ENCODE measurements around the gene GUCD1.
A peak's percentile ranks its signal among the peaks of the same experiment; 100 is the strongest.

Gene GUCD1

DNA sequence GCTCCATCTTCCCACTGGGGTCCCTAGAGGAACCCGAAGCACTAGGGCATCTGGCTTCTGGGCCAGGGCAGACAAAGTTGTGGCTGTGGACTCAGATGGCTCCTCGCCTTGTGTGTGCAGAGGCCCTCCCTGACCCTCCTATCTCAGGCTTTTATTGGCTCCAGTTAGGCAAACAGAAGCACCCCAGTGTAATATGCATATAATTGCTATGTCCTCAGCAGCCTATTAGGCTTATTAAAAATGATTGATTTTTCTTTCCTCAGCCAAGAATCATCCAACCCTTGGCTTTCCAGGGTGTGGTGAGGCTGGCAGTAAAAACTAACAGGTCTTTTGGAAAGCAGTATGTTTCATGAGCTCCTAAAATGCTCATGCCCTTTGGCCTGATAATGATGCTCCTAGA, 37.5 kb downstream of the GUCD1 start:
- TF ChIP-seq Cebpa-rat (IDR thresholded peaks at IDR 0.05), result no peak
- no peak overlapping the region for H3K27ac ChIP-seq
- 0 out of 2 replicates have a peak, but pooled peaks cover 9% of the 10 kb centered on the region for H4K20me1 ChIP-seq
- H3K4me3 ChIP-seq, result no peak overlapping the region
- H3K4me1 ChIP-seq, result peaks cover 93% of the 10 kb centered on the region
- peak overlapping the region; percentile 79 for H3K4me2 ChIP-seq
- no peaks in the 10 kb centered on the region for H3K36me3 ChIP-seq
- no peaks in the 10 kb centered on the region for H3K9me3 ChIP-seq
- no peak overlapping the region for H3K9ac ChIP-seq
- no peaks in the 10 kb centered on the region for H3K27me3 ChIP-seq

DNA sequence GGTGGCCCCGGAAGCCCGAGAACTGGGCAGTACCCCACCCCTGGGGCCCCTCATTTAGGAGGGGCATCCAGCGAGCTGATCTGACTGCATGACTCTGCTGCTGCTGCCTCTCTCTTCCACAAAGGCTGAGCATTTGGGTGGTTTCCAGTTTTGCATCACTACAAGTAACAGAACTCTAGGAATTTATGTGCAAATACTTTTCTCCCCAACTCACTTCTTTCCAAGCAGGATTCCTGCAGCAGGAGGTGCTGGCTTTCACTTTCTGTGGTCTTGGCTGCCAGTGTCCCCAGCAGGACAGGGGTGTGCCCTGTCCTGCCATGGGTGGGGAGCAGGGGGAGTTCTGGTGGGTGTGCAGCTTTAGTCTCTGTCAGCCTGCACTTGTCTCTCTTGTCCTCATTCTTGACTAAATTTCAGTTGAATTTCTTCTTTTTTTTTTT, 38.6 kb downstream of the GUCD1 start:
- H3K9me3 ChIP-seq, result no peaks in the 10 kb centered on the region
- no peak overlapping the region for H3K4me3 ChIP-seq
- peak overlapping the region; percentile 60 for H3K4me2 ChIP-seq
- TF ChIP-seq Cebpa-rat (IDR thresholded peaks at IDR 0.05), result no peak
- H3K9ac ChIP-seq, result no peak overlapping the region
- no peaks in the 10 kb centered on the region for H3K36me3 ChIP-seq
- peaks cover 93% of the 10 kb centered on the region for H3K4me1 ChIP-seq
- no peak overlapping the region for H3K27ac ChIP-seq
- no peaks in the 10 kb centered on the region for H3K27me3 ChIP-seq
- H4K20me1 ChIP-seq, result 0 out of 2 replicates have a peak, but pooled peaks cover 9% of the 10 kb centered on the region

DNA sequence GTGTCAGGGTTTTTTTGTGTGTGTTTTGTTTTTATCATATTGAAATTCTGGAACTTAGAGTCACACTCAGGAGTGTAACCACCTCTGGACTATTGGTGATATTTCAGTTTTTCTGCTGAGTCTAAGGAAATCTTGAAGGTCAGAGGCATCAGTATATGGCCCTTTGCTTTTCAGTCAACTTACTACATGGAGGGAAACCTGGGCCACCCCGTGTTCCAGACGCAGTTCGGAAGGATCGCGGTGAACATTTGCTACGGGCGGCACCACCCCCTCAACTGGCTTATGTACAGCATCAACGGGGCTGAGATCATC, 40.0 kb downstream of the GUCD1 start:
- H3K27ac ChIP-seq, result peak overlapping the region; percentile 14; the same call in 1 of the 2 replicates
- H3K4me3 ChIP-seq, result no peak overlapping the region
- H3K9me3 ChIP-seq, result no peaks in the 10 kb centered on the region
- H3K9ac ChIP-seq, result no peak overlapping the region
- 0 out of 2 replicates have a peak, but pooled peaks cover 9% of the 10 kb centered on the region for H4K20me1 ChIP-seq
- TF ChIP-seq Cebpa-rat (IDR thresholded peaks at IDR 0.05), result no peak
- peak overlapping the region; percentile 60 for H3K4me2 ChIP-seq
- no peaks in the 10 kb centered on the region for H3K27me3 ChIP-seq
- peaks cover 100% of the 10 kb centered on the region for H3K4me1 ChIP-seq
- no peaks in the 10 kb centered on the region for H3K36me3 ChIP-seq

DNA sequence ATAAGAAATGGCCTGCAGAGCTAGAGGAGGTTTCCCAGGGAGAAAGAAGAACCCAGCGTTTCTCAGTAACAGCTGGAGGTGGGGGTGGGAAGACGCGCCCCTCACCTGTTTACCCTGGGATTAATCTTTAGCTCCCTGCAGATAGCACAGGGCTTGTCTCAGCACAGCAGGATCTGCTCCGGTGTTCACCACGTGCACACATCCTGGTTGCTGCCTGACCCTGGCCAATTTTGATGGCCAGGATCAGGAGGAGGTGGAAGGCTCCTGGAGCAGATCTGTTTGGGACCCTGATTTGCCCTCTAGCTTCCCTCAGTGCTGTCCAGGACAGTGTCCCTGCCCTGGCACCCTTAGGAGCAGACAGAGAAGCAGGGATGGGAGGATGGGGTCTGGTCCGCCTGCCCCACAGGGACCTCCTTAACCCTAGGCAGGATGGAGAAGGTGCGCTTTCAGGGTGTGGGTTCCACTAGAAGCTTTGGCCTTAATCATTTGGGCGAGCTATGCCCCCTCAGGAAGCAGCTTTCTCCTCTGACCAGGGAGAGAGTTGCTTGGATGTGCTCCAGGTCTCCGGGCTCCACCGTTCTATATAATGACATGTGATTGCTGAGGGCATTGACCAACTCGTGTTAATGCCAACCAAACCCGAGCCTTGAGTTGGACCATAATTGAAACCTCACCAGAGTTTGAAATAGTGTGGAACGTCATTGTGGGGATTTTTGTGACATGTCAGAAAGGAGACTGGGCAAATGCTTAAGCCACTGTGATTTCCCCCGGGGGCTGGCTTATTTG, 40.5 kb downstream of the GUCD1 start:
- Histone ChIP-seq H3K9ac (no peak overlapping the region; the same call in 1 of the 2 replicates), H3K4me2 (peak overlapping the region; percentile 60), H3K4me1 (peaks cover 100% of the 10 kb centered on the region), H4K20me1 (0 out of 2 replicates have a peak, but pooled peaks cover 9% of the 10 kb centered on the region), H3K4me3 (no peak overlapping the region), H3K27ac (peak overlapping the region; percentile 11; the same call in 1 of the 2 replicates), H3K36me3 (no peaks in the 10 kb centered on the region), H3K27me3 (no peaks in the 10 kb centered on the region), H3K9me3 (no peaks in the 10 kb centered on the region)
- no peak for TF ChIP-seq Cebpa-rat (IDR thresholded peaks at IDR 0.05)

DNA sequence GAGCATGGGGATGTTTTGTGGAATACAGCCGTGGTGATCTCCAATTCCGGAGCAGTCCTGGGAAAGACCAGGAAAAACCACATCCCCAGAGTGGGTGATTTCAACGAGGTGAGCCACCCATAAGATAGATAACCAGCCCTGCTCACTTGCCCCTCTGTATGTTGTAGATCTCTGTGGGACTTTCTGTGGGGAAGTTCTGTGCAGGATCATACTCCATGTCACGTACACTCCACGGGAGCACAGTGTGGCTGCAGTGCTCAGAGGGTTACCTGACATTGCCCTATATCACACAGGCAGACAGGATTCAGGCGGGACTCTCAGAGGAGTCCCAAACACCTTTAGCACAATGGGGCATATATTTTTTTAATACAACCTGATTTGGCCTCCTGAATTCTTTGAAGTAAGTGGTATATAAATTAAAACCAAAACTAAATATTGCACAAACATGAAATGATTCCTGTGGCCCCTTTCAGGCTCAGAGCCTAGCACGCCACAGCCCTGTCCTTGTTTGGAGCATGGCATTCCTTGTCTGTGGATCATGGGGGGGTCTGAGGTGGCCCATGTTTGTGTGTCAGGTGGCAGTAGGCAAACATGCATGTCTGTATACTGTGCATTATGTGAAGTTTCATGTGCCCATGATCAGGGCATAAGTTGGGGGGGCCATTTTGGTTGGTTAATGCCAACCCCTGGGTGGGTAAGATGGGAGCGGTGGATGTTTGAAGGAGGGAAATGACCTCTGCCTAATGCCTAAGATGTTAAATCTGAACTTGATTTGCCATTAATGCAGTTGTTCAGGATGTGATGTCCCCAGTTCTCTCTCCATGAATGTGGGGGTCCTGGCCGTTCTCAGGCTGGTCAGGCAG, 41.3 kb downstream of the GUCD1 start:
- 0 out of 2 replicates have a peak, but pooled peaks cover under 1% of the 10 kb centered on the region for H4K20me1 ChIP-seq
- no peak overlapping the region for H3K9ac ChIP-seq
- H3K27me3 ChIP-seq, result no peaks in the 10 kb centered on the region
- H3K4me3 ChIP-seq, result no peak overlapping the region
- no peak overlapping the region for H3K27ac ChIP-seq
- no peaks in the 10 kb centered on the region for H3K36me3 ChIP-seq
- peaks cover 97% of the 10 kb centered on the region for H3K4me1 ChIP-seq
- H3K9me3 ChIP-seq, result no peaks in the 10 kb centered on the region
- H3K4me2 ChIP-seq, result peak overlapping the region; percentile 90
- TF ChIP-seq Cebpa-rat (IDR thresholded peaks at IDR 0.05), result no peak

DNA sequence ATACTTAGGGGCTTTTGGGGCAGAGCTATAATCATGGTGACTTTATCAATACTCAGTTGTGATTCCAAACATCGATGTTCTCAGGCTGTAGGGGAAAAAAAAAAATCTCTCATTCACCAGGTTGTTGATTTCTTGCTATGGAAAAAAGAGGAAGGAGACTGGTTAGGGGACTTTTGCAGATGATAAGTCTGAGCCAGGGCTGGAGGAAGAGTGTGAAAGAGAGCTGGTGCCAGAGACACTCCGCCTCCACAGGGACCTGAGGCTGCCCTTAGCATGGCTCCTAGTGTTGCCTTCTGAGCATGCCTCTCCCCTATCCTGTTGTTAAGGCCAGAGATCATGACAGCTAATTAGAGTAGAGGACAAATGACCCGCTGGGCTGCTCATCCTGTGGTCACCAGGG, 42.9 kb downstream of the GUCD1 start:
- H3K4me3 ChIP-seq, result no peak overlapping the region
- H4K20me1 ChIP-seq, result no peaks in the 10 kb centered on the region
- peaks cover 94% of the 10 kb centered on the region for H3K4me1 ChIP-seq
- H3K4me2 ChIP-seq, result peak overlapping the region; percentile 90
- no peaks in the 10 kb centered on the region for H3K9me3 ChIP-seq
- H3K9ac ChIP-seq, result 0 out of 2 replicates have a peak overlapping the region, but pooled peaks have one; percentile 1
- H3K36me3 ChIP-seq, result no peaks in the 10 kb centered on the region
- TF ChIP-seq Cebpa-rat (IDR thresholded peaks at IDR 0.05), result no peak
- H3K27ac ChIP-seq, result peak overlapping the region; percentile 81
- H3K27me3 ChIP-seq, result no peaks in the 10 kb centered on the region

DNA sequence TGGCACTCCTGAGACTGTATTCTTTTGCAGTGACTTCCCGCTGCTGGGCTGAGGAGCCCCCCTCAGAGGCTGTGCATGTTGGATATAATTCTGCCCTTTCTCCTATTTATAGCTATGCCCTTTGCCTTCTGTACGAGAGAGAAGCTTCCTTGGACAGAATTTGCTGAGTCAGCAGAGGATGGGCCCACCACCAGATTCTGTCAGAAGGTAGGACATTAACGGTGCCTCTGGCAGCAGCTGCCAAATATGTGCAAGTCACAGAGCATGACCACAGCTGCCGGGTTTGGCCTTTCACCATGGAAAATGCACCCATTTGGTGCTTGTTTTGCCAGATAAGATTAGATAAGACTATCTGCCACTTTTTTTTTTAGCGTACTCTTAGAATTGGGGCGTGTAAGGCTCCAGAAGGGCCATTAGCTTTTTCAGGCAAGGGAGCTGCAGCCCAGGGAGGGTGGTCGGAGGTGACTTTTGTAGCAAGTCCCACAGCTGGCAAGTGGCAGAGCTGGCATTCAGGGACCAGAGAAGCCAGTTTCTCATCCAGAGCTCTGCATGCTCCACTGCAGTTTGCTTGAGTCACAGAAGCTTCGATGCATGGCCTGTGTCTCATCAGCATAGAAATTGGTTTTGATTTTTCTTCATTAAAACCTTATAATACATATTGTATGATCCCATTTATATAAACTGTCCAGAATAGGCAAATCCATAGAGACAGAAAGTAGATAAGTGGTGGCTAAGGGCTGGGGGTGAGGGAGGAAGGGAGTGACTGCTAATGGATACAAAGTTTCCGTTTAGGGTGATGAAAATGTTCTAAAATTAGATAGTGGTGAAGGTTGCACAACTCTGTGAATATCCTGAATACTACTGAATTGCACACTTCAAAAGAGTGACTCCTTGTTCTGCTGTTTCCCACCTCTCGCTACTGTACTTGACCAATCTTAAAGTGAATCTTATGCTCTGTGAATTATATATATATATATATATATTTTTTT, 44.0 kb downstream of the GUCD1 start:
- no peaks in the 10 kb centered on the region for H3K9me3 ChIP-seq
- peak overlapping the region; percentile 81 for H3K27ac ChIP-seq
- H3K36me3 ChIP-seq, result no peaks in the 10 kb centered on the region
- peak overlapping the region; percentile 90 for H3K4me2 ChIP-seq
- H3K9ac ChIP-seq, result peak overlapping the region; percentile 58
- H4K20me1 ChIP-seq, result no peaks in the 10 kb centered on the region
- peaks cover 93% of the 10 kb centered on the region for H3K4me1 ChIP-seq
- no peaks in the 10 kb centered on the region for H3K27me3 ChIP-seq
- H3K4me3 ChIP-seq, result no peak overlapping the region; the same call in 1 of the 2 replicates
- peak; percentile 95; the same call in 1 of the 2 replicates for TF ChIP-seq Cebpa-rat (IDR thresholded peaks at IDR 0.05)

DNA sequence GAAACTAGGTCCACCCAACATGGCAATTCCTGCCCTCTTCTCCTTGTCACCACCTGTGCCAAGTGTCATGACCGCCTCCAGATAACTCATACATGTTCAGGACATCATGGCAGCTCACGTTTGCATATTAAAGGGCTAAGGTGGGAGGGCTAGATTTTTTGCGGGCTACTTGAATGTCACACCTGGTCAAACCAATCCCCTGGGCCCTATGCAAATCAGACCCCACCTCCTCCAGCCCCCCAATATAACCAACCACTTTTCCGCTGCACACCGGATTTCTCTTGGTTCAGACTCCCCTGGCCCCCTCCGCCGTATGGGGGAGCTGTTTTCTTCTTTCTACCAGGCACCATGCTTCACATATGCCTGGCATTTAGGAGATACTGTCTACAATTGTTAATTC, 47.2 kb downstream of the GUCD1 start:
- Histone ChIP-seq H3K27me3 (no peaks in the 10 kb centered on the region), H3K27ac (peak overlapping the region; percentile 58), H3K36me3 (no peaks in the 10 kb centered on the region), H3K4me1 (peaks cover 82% of the 10 kb centered on the region), H4K20me1 (no peaks in the 10 kb centered on the region), H3K9me3 (no peaks in the 10 kb centered on the region), H3K4me3 (no peak overlapping the region), H3K4me2 (peak overlapping the region; percentile 74), H3K9ac (no peak overlapping the region)
- TF ChIP-seq Cebpa-rat (IDR thresholded peaks at IDR 0.05), result no peak
